ENCODE data around the gene ACAA2.

The ACAA2 gene

GRCh38 chr18:49739275-49739674 lies 74.1 kb downstream of the ACAA2 start:
- no peak for DNase-seq (ENCODE audit: low read depth)

DNA sequence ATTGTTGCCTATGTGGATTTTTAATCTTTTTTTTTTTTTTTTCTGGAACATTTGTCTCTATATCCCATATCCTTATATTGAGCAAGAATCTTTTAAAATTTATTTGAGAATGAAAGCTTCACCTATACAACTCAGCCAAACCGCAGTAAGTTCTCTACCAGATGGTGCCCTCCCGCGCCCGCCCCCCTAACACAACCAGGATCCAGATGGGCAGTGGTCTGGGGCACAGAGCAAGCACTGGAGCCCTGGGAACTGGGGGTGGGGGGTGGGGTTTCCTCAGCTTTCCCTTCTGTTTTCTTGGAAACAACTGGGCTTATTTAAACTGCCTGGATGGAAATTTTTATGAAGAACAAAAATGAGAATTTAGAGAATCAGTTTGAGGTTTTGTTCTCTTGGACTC lies 74.6 kb downstream of the ACAA2 start:
- DNase-seq (ENCODE audit: low read depth) = no peak

- DNase-seq (ENCODE audit: low read depth) = no peak
These were observed 78.5 kb downstream of the ACAA2 start for GRCh38 chr18:49734836-49735235.

DNA sequence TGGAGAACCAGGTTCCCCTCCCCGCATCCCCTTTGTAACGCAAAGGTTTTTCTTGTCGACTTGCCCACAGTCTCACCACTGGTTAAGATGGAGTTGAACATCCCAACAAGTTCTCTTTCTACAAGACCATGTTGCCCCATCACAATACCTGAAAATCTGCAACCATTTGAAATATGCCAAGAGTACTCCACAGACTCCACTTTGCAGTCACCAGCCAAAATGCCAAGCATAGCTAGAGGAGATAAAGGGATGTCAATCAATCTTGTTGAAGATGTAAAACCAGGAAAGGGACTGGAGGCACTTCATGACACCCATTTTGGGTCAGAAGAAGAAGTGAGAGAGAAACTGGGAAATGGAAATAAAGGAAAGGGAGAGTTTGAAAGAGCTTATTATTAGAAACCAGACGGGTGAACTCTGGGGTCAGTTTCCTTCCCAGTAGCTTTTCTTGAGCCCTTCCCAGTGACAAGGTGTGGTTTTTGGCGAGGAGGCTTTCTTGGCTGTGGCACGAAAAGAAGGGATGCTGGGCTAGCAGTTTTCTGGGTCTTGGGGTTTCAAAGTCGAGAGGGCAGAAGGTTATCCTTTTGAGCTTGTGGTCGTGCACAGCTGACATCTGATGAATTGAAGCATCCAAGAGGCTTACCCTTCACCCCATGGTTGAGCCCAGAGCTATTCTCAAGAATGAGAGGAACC lies 79.3 kb downstream of the ACAA2 start:
- DNase-seq (ENCODE audit: low read depth) = no peak

GRCh38 chr18:49733321-49733720 lies 80.0 kb downstream of the ACAA2 start:
- no peak for DNase-seq (ENCODE audit: low read depth)

Measured in amniotic epithelial cell (primary cell).